Upper lobe of left lung (tissue), 6 donors: ENCODE data around the gene JAKMIP2. TPM values are rescaled to one million over a fixed set of nuclear protein-coding genes. Genes with fewer than 3 reads are reported as not detected.
"Not testable (repeated sequence)": the region's sequence is repeated elsewhere in the genome, so short reads cannot be mapped to it uniquely, and the experiment has no call there.

Source experiments
- ATAC-seq, 2 donors: fragments of 200-7000 bp; cut with Tn5 transposase; one replicate each; pipeline ENCODE4 v1.9.1; 2022; ENCODE audit warnings: mild to moderate bottlenecking in 2 of 2, moderate library complexity in 2 of 2; ENCODE audit not compliant: low FRiP score in 2 of 2
- DNase-seq, 2 donors: peaks; one replicate each; pipeline ENCODE4 v3.0.0-alpha.2; 2019 to 2020
- H3K27ac ChIP-seq, 4 donors: fragments of 200-600 bp; sonication (generic); one replicate each; pipeline ENCODE4 v1.5.1; 2016 to 2019
- H3K27me3 ChIP-seq, 4 donors: fragments of 200-600 bp; sonication (generic); one replicate each; pipeline ENCODE4 v1.5.1; 2017 to 2019
- H3K36me3 ChIP-seq, 4 donors: fragments of 200-600 bp; sonication (generic); one replicate each; pipeline ENCODE4 v1.5.1; 2016 to 2019
- H3K4me1 ChIP-seq, 4 donors: fragments of 200-600 bp; sonication (generic); one replicate each; pipeline ENCODE4 v1.5.1; 2018 to 2019
- H3K4me3 ChIP-seq, 4 donors: fragments of 200-600 bp; sonication (generic); one replicate each; pipeline ENCODE4 v1.5.1; 2017 to 2019; ENCODE audit warnings: mild to moderate bottlenecking in 2 of 4, moderate library complexity in 1 of 4
- H3K9me3 ChIP-seq, 4 donors: fragments of 200-600 bp; sonication (generic); one replicate each; pipeline ENCODE4 v1.5.1; 2018 to 2019
- CTCF ChIP-seq, 6 experiments: fragments of 450-650 bp in 4 of 6; fragments of 200-600 bp in 2 of 6; sonication (generic) in 2 of 6; IDR thresholded peaks; one replicate each; pipeline ENCODE4 v1.5.1; 2016 to 2019; ENCODE audit warnings: antibody characterized with exemption in 6 of 6
- EP300 ChIP-seq, 4 donors: sonication (generic); formaldehyde crosslinking; IDR thresholded peaks; one replicate each; pipeline ENCODE4 v1.5.1; 2017; ENCODE audit warnings: antibody characterized with exemption in 4 of 4, control low read depth in 2 of 4
- POLR2A ChIP-seq, 4 donors: fragments of 450-650 bp; IDR thresholded peaks; one replicate each; pipeline ENCODE4 v1.5.1; 2016 to 2017; ENCODE audit warnings: antibody characterized with exemption in 4 of 4, mild to moderate bottlenecking in 2 of 4
- POLR2AphosphoS5 ChIP-seq, 2 donors: sonication (generic); formaldehyde crosslinking; IDR thresholded peaks; one replicate each; pipeline ENCODE4 v1.5.1; 2017; ENCODE audit warnings: antibody characterized with exemption in 2 of 2
- WGBS, 2 donors: methylation state at CpG; one replicate each; pipeline ENCODE4 v1.1.5; 2017 to 2018; 5-methylcytosine and 5-hydroxymethylcytosine counted together
- total RNA-seq, 6 donors: library from RNA; depleted of rRNA in 4 of 6; stranded (reverse); fragments of >200 nt in 4 of 6; gene quantifications; one replicate each; pipeline versions ENCODE4 v1.1.0 to v1.2.1, GENCODE V29; 2016 to 2021
- donor health status: DM: no; HTN: no; CAD: no; lungs with moderate emphysema.
- donor health status: DM: no; HTN: yes; CAD: no; lungs with severe emphysema.

The JAKMIP2 gene
- 1 to 10 TPM in 5 of 6 donors, under 1 TPM in 1; 0.91 to 8.4 (median 6.0) TPM for total RNA-seq

GRCh38 chr5:147782110-147783028, at the start of gene JAKMIP2:
JAKMIP2 (minus strand) TSS chr5:147782728; CDS start chr5:147671806, 110,922 bp downstream.
- no peaks in the 10 kb centered on the region for H3K4me1 ChIP-seq
- H3K27me3 ChIP-seq: no peaks in the 10 kb centered on the region
- H3K36me3 ChIP-seq: no peaks in the 10 kb centered on the region
- peak; percentile 64 to 77 for DNase-seq
- no peak for TF ChIP-seq POLR2AphosphoS5 (IDR thresholded peaks at IDR 0.05)
- TF ChIP-seq EP300 (IDR thresholded peaks at IDR 0.05): no peak
- no peak for TF ChIP-seq CTCF (IDR thresholded peaks at IDR 0.05)
- TF ChIP-seq POLR2A (IDR thresholded peaks at IDR 0.05): peak in 1 of 4 donors; percentile 34
- peak; percentile 76 to 81 for ATAC-seq
- peak within 1 kb of the TSS in 1 of 4 donors; percentile 12 for H3K27ac ChIP-seq
- peak within 1 kb of the TSS in 3 of 4 donors; percentile 25 to 41 (median 36) for H3K4me3 ChIP-seq
- 1 to 5% methylated on average over 19 of the region's 19 CpGs for WGBS, 2 donors
- H3K9me3 ChIP-seq: no peaks in the 10 kb centered on the region

- Histone ChIP-seq H3K4me3 (no peak within 1 kb of the TSS), H3K9me3 (no peaks in the 10 kb centered on the region), H3K27me3 (no peaks in the 10 kb centered on the region), H3K27ac (no peak within 1 kb of the TSS), H3K4me1 (no peaks in the 10 kb centered on the region), H3K36me3 (no peaks in the 10 kb centered on the region)
- ATAC-seq: no peak
- TF ChIP-seq CTCF (IDR thresholded peaks at IDR 0.05): no peak
- TF ChIP-seq POLR2A (IDR thresholded peaks at IDR 0.05): no peak
- no peak for TF ChIP-seq EP300 (IDR thresholded peaks at IDR 0.05)
- TF ChIP-seq POLR2AphosphoS5 (IDR thresholded peaks at IDR 0.05): no peak
- no peak for DNase-seq
- 95 to 96% methylated on average over 3 of the region's 3 CpGs for WGBS, 2 donors
These were observed 48.9 kb upstream of the JAKMIP2 start, which contains the start of gene SPINK1 for GRCh38 chr5:147831465-147831864. SPINK1 (minus strand) TSS chr5:147831671; CDS start chr5:147831577, 94 bp downstream.

- Histone ChIP-seq H3K27ac (no peak overlapping the region), H3K4me1 (no peaks in the 10 kb centered on the region), H3K4me3 (no peak overlapping the region), H3K9me3 (no peaks in the 10 kb centered on the region), H3K36me3 (no peaks in the 10 kb centered on the region), H3K27me3 (no peaks in the 10 kb centered on the region)
- no peak for ATAC-seq
- DNase-seq: no peak
- TF ChIP-seq CTCF (IDR thresholded peaks at IDR 0.05) (no peak), EP300 (IDR thresholded peaks at IDR 0.05) (no peak), POLR2A (IDR thresholded peaks at IDR 0.05) (no peak), POLR2AphosphoS5 (IDR thresholded peaks at IDR 0.05) (no peak)
These were observed 47.5 kb upstream of the JAKMIP2 start for GRCh38 chr5:147830035-147830434.

GRCh38 chr5:147827017-147827416, 44.5 kb upstream of the JAKMIP2 start:
- WGBS, 2 donors: 89 to 90% methylated on average over 5 of the region's 5 CpGs
- not testable (repeated sequence) for H3K4me1 ChIP-seq, H3K27ac ChIP-seq, ATAC-seq, H3K9me3 ChIP-seq, H3K36me3 ChIP-seq, DNase-seq, H3K27me3 ChIP-seq, H3K4me3 ChIP-seq

- Histone ChIP-seq H3K4me3 (no peak overlapping the region), H3K9me3 (no peaks in the 10 kb centered on the region), H3K27me3 (no peaks in the 10 kb centered on the region), H3K27ac (no peak overlapping the region), H3K36me3 (no peaks in the 10 kb centered on the region), H3K4me1 (no peaks in the 10 kb centered on the region)
- whole genome bisulfite sequencing, 2 donors: 56 to 59% methylated on average over 2 of the region's 2 CpGs
- ATAC-seq (no peak), DNase-seq (no peak)
- TF ChIP-seq EP300 (IDR thresholded peaks at IDR 0.05): no peak
- TF ChIP-seq CTCF (IDR thresholded peaks at IDR 0.05): no peak
- TF ChIP-seq POLR2A (IDR thresholded peaks at IDR 0.05): no peak
- TF ChIP-seq POLR2AphosphoS5 (IDR thresholded peaks at IDR 0.05): no peak
These were observed 43.8 kb upstream of the JAKMIP2 start for GRCh38 chr5:147826361-147826760.
